ENCODE measurements around the gene S1PR5. TPM values are rescaled to one million over a fixed set of nuclear protein-coding genes. Genes with fewer than 3 reads are reported as not detected.

S1PR5 gene
- total RNA-seq = 10 to 100 TPM in 3 of 4 donors, 1 to 10 TPM in 1; 8.9 to 27.2 (median 16.3) TPM

DNA sequence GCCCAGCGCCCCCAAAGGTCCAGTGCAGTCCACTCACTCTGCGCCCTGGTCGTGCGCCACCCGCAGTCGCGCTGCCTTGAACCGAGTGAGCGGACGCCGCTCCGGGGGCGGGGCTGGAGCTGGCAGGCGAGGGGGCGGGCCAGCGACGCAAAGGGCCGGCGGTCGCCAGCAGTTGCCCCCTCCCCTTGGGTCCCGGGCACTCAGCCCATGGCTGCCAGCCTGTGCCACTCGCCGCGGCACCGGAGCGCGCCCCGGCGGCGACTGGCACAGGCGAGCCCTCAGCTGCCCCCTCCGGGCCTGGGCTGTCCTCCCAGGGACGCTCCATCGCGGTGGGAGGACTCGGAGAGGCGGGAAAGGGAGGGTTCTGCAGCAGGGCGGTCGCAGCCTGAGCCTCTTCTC is at the start of gene S1PR5:
TSS of gene S1PR5 (minus strand) at position 87 of the 399 bp plus-strand sequence. CDS start 2,436 bp downstream, outside the sequence.
- no peak for DNase-seq
- peak within 1 kb of the TSS; percentile 73 to 88 (median 86) for H3K27ac ChIP-seq
- WGBS, 2 donors = no CpG with 5 or more reads among the region's 39 CpGs
- H3K27me3 ChIP-seq = peaks cover 0 to 77% (median 10%) of the 10 kb centered on the region in 4 donors
- TF ChIP-seq CTCF (IDR thresholded peaks at IDR 0.05) = no peak
- TF ChIP-seq POLR2A (IDR thresholded peaks at IDR 0.05) = peak in 1 of 4 donors; percentile 32
- intact Hi-C loops (cut with DNase I) = no loop called here
- H3K4me1 ChIP-seq = peaks cover 38 to 97% (median 39%) of the 10 kb centered on the region in 3 donors
- H3K4me3 ChIP-seq = peak within 1 kb of the TSS; percentile 52 to 74 (median 61)
- H3K9me3 ChIP-seq = no peaks in the 10 kb centered on the region
- H3K36me3 ChIP-seq = peaks cover 0 to 19% (median 3%) of the 10 kb centered on the region in 3 donors

GRCh38 chr19:10566658-10567410 is 49.6 kb upstream of the S1PR5 start:
- no peak for DNase-seq
- Histone ChIP-seq H3K36me3 (peaks cover 0 to 19% (median 6%) of the 10 kb centered on the region in 3 donors), H3K4me1 (peaks cover 33 to 56% (median 34%) of the 10 kb centered on the region in 3 donors), H3K27ac (peak overlapping the region; percentile 88 to 97 (median 93)), H3K4me3 (peak overlapping the region in 3 of 4 donors; percentile 91 to 97 (median 92)), H3K9me3 (no peaks in the 10 kb centered on the region), H3K27me3 (no peaks in the 10 kb centered on the region)
- TF ChIP-seq POLR2A (IDR thresholded peaks at IDR 0.05) = no peak
- WGBS, 2 donors = 39% methylated on average over 7 to 9 of the region's 19 CpGs
- intact Hi-C loops (cut with DNase I) = loop anchor here (5.0 kb wide), 1 partner anchor 65 kb away; the partner anchor contains the start of gene KEAP1

DNA sequence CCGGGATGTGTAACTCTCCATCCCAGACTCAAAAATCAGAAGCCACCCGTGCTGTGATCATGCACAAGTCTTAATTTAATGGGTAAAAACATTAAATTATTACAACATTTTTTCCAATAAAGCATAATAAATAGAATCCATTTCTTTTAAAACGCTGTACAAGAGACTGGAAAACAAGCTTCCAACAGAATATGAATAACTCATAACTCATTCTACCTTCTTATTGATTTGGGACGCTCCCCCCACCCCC is 49.1 kb upstream of the S1PR5 start:
- Histone ChIP-seq H3K27ac (peak overlapping the region; percentile 88 to 97 (median 93)), H3K4me3 (peak overlapping the region; percentile 88 to 97 (median 92)), H3K9me3 (no peaks in the 10 kb centered on the region), H3K27me3 (no peaks in the 10 kb centered on the region), H3K4me1 (peaks cover 33 to 56% (median 34%) of the 10 kb centered on the region in 3 donors), H3K36me3 (peaks cover 0 to 24% (median 6%) of the 10 kb centered on the region in 3 donors)
- WGBS, 2 donors = 0 to 2% methylated on average over 4 of the region's 4 CpGs
- intact Hi-C loops (cut with DNase I) = loop anchor here (5.0 kb wide), 1 partner anchor 64 kb away; the partner anchor contains the start of gene KEAP1
- TF ChIP-seq CTCF (IDR thresholded peaks at IDR 0.05) (no peak), POLR2A (IDR thresholded peaks at IDR 0.05) (no peak)
- no peak for DNase-seq

GRCh38 chr19:10565567-10566407 is 48.5 kb upstream of the S1PR5 start, which contains the start of gene KRI1:
TSS of gene KRI1 (minus strand) at chr19:10566010. CDS start at chr19:10565999, 11 bp downstream.
- intact Hi-C loops (cut with DNase I) = loop anchor here (5.0 kb wide), 1 partner anchor 63 kb away; the partner anchor contains the start of gene KEAP1

More at GRCh38 chr19:10565567-10566407, 48.5 kb upstream of the S1PR5 start, which contains the start of gene KRI1:
- Histone ChIP-seq H3K9me3 (no peaks in the 10 kb centered on the region), H3K27me3 (no peaks in the 10 kb centered on the region), H3K27ac (peak within 1 kb of the TSS; percentile 88 to 97 (median 93)), H3K4me1 (peaks cover 33 to 56% (median 34%) of the 10 kb centered on the region in 3 donors), H3K36me3 (peaks cover 0 to 30% (median 10%) of the 10 kb centered on the region in 3 donors), H3K4me3 (peak within 1 kb of the TSS; percentile 88 to 97 (median 92))
- WGBS, 2 donors = 1% methylated on average over 13 to 20 of the region's 94 CpGs
- TF ChIP-seq POLR2A (IDR thresholded peaks at IDR 0.05) = peak in 3 of 4 donors; percentile 64 to 94 (median 65)
- TF ChIP-seq CTCF (IDR thresholded peaks at IDR 0.05) = peak in 5 of 6 experiments; percentile 17 to 77 (median 60)
- DNase-seq = peak; percentile 93

Measured in esophagus squamous epithelium (tissue), 5 donors.